Tibial artery (tissue), 4 donors: Measurements from ENCODE around the gene MPP2.

Source experiments
- DNase-seq, 2 donors: peaks; one replicate each; pipeline ENCODE4 v3.0.0-alpha.2; 2019
- H3K27ac ChIP-seq, 2 donors: fragments of 200-600 bp; sonication (generic) in 1 of 2; 1 replicate in 1 of 2; 2 replicates in 1 of 2; pipeline ENCODE4 v1.5.1; 2018 to 2019; ENCODE audit warnings: mild to moderate bottlenecking in 1 of 2
- H3K27me3 ChIP-seq, 2 donors: fragments of 200-600 bp; sonication (generic) in 1 of 2; one replicate each; pipeline versions ENCODE4 v1.5.1 to v1.6.0; 2016 to 2019
- H3K36me3 ChIP-seq, 3 donors: fragments of 200-600 bp; sonication (generic) in 2 of 3; one replicate each; pipeline ENCODE4 v1.5.1; 2016 to 2019; ENCODE audit warnings: mild to moderate bottlenecking in 2 of 3
- H3K4me1 ChIP-seq, 4 donors: fragments of 200-600 bp; sonication (generic) in 2 of 4; 1 replicate in 3 of 4; 2 replicates in 1 of 4; pipeline ENCODE4 v1.5.1; 2016 to 2019
- H3K4me3 ChIP-seq, 2 donors: fragments of 200-600 bp; sonication (generic) in 1 of 2; 1 replicate in 1 of 2; 2 replicates in 1 of 2; pipeline ENCODE4 v1.5.1; 2018 to 2019; ENCODE audit warnings: mild to moderate bottlenecking in 2 of 2
- H3K9me3 ChIP-seq, 3 donors: fragments of 200-600 bp; sonication (generic) in 1 of 3; one replicate each; pipeline ENCODE4 v1.5.1; 2016 to 2019
- intact Hi-C: fragments of 100-400 bp; cut with DNase I; formaldehyde crosslinking; loops from one replicate; pipeline ENCODE4 v1.15.0; 2023; ENCODE audit warnings: low total_unique reads
- TF ChIP-seq, protein P1 (sequence below), 2 experiments: fragments of 200-600 bp in 1 of 2; fragments of 450-650 bp in 1 of 2; IDR thresholded peaks; one replicate each; pipeline ENCODE4 v1.5.1; 2017 to 2019; ENCODE audit warnings: antibody characterized with exemption in 2 of 2, mild to moderate bottlenecking in 1 of 2, moderate library complexity in 1 of 2

MPP2 gene

GRCh38 chr17:43855061-43855460, 52.3 kb downstream of the MPP2 start:
- peak in 1 of 2 donors; percentile 33 for DNase-seq
- intact Hi-C loops, result no loop called here
- H3K4me1 ChIP-seq, result peaks cover 0 to 8% (median 3%) of the 10 kb centered on the region in 4 donors

GRCh38 chr17:43854498-43854897, 52.8 kb downstream of the MPP2 start:
- no peak overlapping the region for H3K27ac ChIP-seq
- no peaks in the 10 kb centered on the region for H3K36me3 ChIP-seq
- no peaks in the 10 kb centered on the region for H3K9me3 ChIP-seq
- intact Hi-C loops, result no loop called here
- H3K4me1 ChIP-seq, result peaks cover 0 to 2% (median 0%) of the 10 kb centered on the region in 4 donors
- TF ChIP-seq, protein P1, sequence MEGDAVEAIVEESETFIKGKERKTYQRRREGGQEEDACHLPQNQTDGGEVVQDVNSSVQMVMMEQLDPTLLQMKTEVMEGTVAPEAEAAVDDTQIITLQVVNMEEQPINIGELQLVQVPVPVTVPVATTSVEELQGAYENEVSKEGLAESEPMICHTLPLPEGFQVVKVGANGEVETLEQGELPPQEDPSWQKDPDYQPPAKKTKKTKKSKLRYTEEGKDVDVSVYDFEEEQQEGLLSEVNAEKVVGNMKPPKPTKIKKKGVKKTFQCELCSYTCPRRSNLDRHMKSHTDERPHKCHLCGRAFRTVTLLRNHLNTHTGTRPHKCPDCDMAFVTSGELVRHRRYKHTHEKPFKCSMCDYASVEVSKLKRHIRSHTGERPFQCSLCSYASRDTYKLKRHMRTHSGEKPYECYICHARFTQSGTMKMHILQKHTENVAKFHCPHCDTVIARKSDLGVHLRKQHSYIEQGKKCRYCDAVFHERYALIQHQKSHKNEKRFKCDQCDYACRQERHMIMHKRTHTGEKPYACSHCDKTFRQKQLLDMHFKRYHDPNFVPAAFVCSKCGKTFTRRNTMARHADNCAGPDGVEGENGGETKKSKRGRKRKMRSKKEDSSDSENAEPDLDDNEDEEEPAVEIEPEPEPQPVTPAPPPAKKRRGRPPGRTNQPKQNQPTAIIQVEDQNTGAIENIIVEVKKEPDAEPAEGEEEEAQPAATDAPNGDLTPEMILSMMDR (IDR thresholded peaks at IDR 0.05), result no peak
- peak in 1 of 2 donors; percentile 12 for DNase-seq
- peaks cover 0 to 37% of the 10 kb centered on the region in 2 donors for H3K27me3 ChIP-seq
- H3K4me3 ChIP-seq, result no peak overlapping the region

More at GRCh38 chr17:43855061-43855460, 52.3 kb downstream of the MPP2 start:
- Histone ChIP-seq H3K4me3 (no peak overlapping the region), H3K27me3 (peaks cover 0 to 37% of the 10 kb centered on the region in 2 donors), H3K9me3 (no peaks in the 10 kb centered on the region), H3K36me3 (no peaks in the 10 kb centered on the region), H3K27ac (no peak overlapping the region)
- TF ChIP-seq, protein P1 (IDR thresholded peaks at IDR 0.05), result no peak

DNA sequence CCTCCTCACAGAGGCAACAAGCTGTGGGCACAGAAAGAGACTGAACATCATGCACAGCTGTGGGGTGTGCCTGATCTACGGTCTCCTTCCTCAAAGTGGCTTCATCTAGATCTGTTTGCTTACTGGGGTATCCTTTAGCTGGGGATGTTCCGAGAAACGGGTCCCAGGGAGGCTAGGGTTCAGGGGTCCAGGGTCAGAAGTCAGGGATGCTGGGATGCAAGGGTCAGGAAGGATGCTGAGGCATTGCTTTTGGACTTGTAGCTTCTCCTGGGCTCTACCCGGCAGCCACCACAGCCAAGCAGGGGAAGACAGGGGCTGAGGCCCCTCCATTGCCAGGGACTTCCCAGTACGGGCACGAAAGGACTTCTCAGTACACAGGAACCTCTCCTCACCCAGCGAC, 53.8 kb downstream of the MPP2 start:
- no peak overlapping the region for H3K4me3 ChIP-seq
- no peaks in the 10 kb centered on the region for H3K4me1 ChIP-seq
- no peak overlapping the region for H3K27ac ChIP-seq
- no peaks in the 10 kb centered on the region for H3K36me3 ChIP-seq
- TF ChIP-seq, protein P1 (IDR thresholded peaks at IDR 0.05), result no peak
- DNase-seq, result peak in 1 of 2 donors; percentile 51
- no peaks in the 10 kb centered on the region for H3K9me3 ChIP-seq
- intact Hi-C loops, result no loop called here
- H3K27me3 ChIP-seq, result peaks cover 0 to 37% of the 10 kb centered on the region in 2 donors

- TF ChIP-seq, protein P1 (IDR thresholded peaks at IDR 0.05), result no peak
- no peak overlapping the region for H3K27ac ChIP-seq
- H3K27me3 ChIP-seq, result peaks cover 0 to 33% of the 10 kb centered on the region in 2 donors
- no peak overlapping the region for H3K4me3 ChIP-seq
- intact Hi-C loops, result no loop called here
- H3K4me1 ChIP-seq, result no peaks in the 10 kb centered on the region
- no peaks in the 10 kb centered on the region for H3K9me3 ChIP-seq
- peak in 1 of 2 donors; percentile 51 for DNase-seq
- no peaks in the 10 kb centered on the region for H3K36me3 ChIP-seq
Observed at GRCh38 chr17:43852571-43852970, 54.8 kb downstream of the MPP2 start.

GRCh38 chr17:43849116-43849515, 58.2 kb downstream of the MPP2 start:
- no peaks in the 10 kb centered on the region for H3K36me3 ChIP-seq
- H3K4me3 ChIP-seq, result no peak overlapping the region
- TF ChIP-seq, protein P1 (IDR thresholded peaks at IDR 0.05), result no peak
- no peak overlapping the region for H3K27ac ChIP-seq
- H3K4me1 ChIP-seq, result peaks cover 0 to 9% (median 2%) of the 10 kb centered on the region in 4 donors
- no peaks in the 10 kb centered on the region for H3K9me3 ChIP-seq
- DNase-seq, result peak in 1 of 2 donors; percentile 37
- intact Hi-C loops, result loop anchor here (10.0 kb wide), 1 partner anchor 154 kb away; no protein-coding TSS in a partner anchor
- H3K27me3 ChIP-seq, result peaks cover 0 to 12% of the 10 kb centered on the region in 2 donors
